Fibroblast of lung (primary cell): Measurements from ENCODE around the gene SORCS2.

Source experiments
- CTCF ChIP-seq, 2 donors: IDR thresholded peaks in 1 of 2; conservative IDR thresholded peaks in 1 of 2; 1 replicate in 1 of 2; 2 replicates in 1 of 2; pipeline ENCODE4 v1.5.1; 2011 to 2012; ENCODE audit warnings: low read length in 2 of 2, control low read depth in 1 of 2, inconsistent platforms in 1 of 2, low read depth in 1 of 2, mild to moderate bottlenecking in 1 of 2
- EZH2 ChIP-seq: IDR thresholded peaks from 2 replicates; pipeline ENCODE4 v1.5.1; 2012; ENCODE audit warnings: low read length, control low read depth, mild to moderate bottlenecking; ENCODE audit errors: missing control alignments

GRCh38 chr4:7418131-7418943, 226.0 kb downstream of the SORCS2 start:
- TF ChIP-seq EZH2: no peak
- TF ChIP-seq CTCF (conservative IDR thresholded peaks at IDR 0.05 in 1 of 2, IDR thresholded peaks at IDR 0.05 in 1 of 2; ENCODE audit: low read depth in 1 of 2, low read length in 2 of 2): no peak
